Astrocyte of the cerebellum (primary cell): ENCODE results near the gene KCNH1.

Source experiments
- DNase-seq: peaks from one replicate; pipeline ENCODE4 v3.0.0-alpha.2; 2011; ENCODE audit warnings: low read depth
- H3K4me3 ChIP-seq: 2 replicates; pipeline ENCODE4 v1.5.1; 2011; ENCODE audit warnings: mild to moderate bottlenecking, low read depth, low read length, moderate library complexity
- CTCF ChIP-seq: IDR thresholded peaks from 2 replicates; pipeline ENCODE4 v1.5.1; 2012; ENCODE audit warnings: low read length, low read depth, moderate library complexity, mild to moderate bottlenecking; ENCODE audit errors: missing control alignments
- in situ Hi-C: cut with HindIII; loops from 2 replicates; pipeline ENCODE4 v1.10.0; 2017; ENCODE audit warnings: low sequenced_read_pairs

KCNH1 gene

GRCh38 chr1:210686841-210687240 lies 447.1 kb downstream of the KCNH1 start:
- no peak for DNase-seq
- no peak overlapping the region for H3K4me3 ChIP-seq
- in situ Hi-C loops = no loop called here
- TF ChIP-seq CTCF = no peak

DNA sequence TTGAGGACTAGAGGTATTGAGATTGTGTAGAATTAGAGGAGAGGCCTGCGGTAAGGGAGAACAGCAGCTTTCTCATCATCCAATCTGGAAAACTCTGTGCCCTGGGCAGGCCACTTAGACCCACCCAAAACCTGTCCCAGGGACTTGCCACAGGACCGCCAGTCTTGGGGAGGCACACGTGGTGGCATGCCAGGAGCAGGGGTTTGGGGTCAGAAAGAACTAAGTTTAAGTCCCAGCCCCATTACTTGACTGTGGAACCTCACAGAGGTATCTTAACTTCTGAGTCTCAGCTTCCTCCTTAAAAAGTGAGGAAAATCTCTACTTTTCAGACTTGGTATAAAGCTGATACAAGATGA lies 448.7 kb downstream of the KCNH1 start:
- DNase-seq = no peak
- in situ Hi-C loops = no loop called here
- TF ChIP-seq CTCF = no peak
- no peak overlapping the region for H3K4me3 ChIP-seq

- no peak overlapping the region for H3K4me3 ChIP-seq
- in situ Hi-C loops = no loop called here
- DNase-seq = no peak
- TF ChIP-seq CTCF = no peak
These were observed 449.3 kb downstream of the KCNH1 start for GRCh38 chr1:210684466-210685294.

- in situ Hi-C loops = no loop called here
- no peak overlapping the region for H3K4me3 ChIP-seq
- DNase-seq = no peak
- TF ChIP-seq CTCF = no peak
These were observed 450.4 kb downstream of the KCNH1 start for GRCh38 chr1:210683403-210684047.

DNA sequence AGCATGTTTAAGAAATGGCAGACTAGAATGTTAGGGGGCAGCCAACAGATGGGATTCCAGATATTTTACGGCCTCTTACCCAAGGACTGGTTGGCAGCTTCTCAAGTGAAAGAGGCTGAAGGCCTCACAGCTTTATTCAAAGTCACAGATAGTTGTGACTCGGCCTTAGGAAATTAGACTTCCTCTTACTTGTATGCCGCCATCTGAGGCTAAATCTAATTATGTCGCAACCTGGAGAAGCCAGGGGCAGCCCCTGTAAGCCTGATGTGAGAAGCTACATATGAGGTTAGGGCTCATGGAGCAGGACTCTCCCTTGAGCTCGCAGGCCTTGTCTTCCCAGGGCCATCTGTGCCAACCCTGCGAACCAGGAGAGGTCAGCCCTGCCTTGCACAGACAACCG lies 452.8 kb downstream of the KCNH1 start:
- TF ChIP-seq CTCF = no peak
- in situ Hi-C loops = no loop called here

GRCh38 chr1:210678306-210678705 lies 455.6 kb downstream of the KCNH1 start:
- no peak overlapping the region for H3K4me3 ChIP-seq
- in situ Hi-C loops = no loop called here
- DNase-seq = no peak
- no peak for TF ChIP-seq CTCF

More for the DNA sequence above, 452.8 kb downstream of the KCNH1 start:
- H3K4me3 ChIP-seq = no peak overlapping the region
- no peak for DNase-seq
